A673 (cell line): ENCODE data around the gene ZNF334. TPM values are rescaled to one million over a fixed set of nuclear protein-coding genes. Genes with fewer than 3 reads are reported as not detected.

Experiments used
- Bru-seq: library from RNA; stranded (reverse); fragments of 400-500 nt; gene quantifications from one replicate; lab custom pipeline; 2021; lab: Mats Ljungman, UMichigan
- BruChase-seq, 2 experiments: library from RNA; stranded (reverse); fragments of 400-500 nt; gene quantifications; one replicate each; lab custom pipeline; 2021; lab: Mats Ljungman, UMichigan
- BruUV-seq: library from RNA; stranded (reverse); fragments of 400-500 nt; replicated peaks from 2 replicates; lab custom pipeline; 2021; lab: Mats Ljungman, UMichigan
- CTCF ChIA-PET: fragments of 300-600 bp; sonication (Branson Sonifier 250); formaldehyde crosslinking; loops from one replicate; lab custom pipeline; 2022; ENCODE audit warnings: antibody characterized with exemption; lab: Charles Lee
- POLR2A ChIA-PET: fragments of 300-600 bp; sonication (Branson Sonifier 250); formaldehyde crosslinking; loops from one replicate; lab custom pipeline; 2022; ENCODE audit warnings: antibody characterized with exemption; ENCODE audit not compliant: low non-redundant PET; lab: Charles Lee
- DNase-seq: peaks from one replicate; pipeline ENCODE4 v3.0.0-alpha.2; 2015; ENCODE audit warnings: low spot score
- H3K27ac ChIP-seq: fragments of 200-600 bp; sonication (generic); 2 replicates; pipeline ENCODE4 v1.5.1; 2016; ENCODE audit warnings: mixed run types, low read depth, mild to moderate bottlenecking, mixed read lengths, antibody characterized with exemption, low read length; ENCODE audit not compliant: poor library complexity, severe bottlenecking
- H3K27me3 ChIP-seq: fragments of 200-600 bp; sonication (generic); replicated peaks from 2 replicates; pipeline ENCODE4 v1.6.1; 2017; ENCODE audit warnings: mixed run types, low read depth, mild to moderate bottlenecking, mixed read lengths, antibody characterized with exemption, low read length; ENCODE audit not compliant: insufficient read depth, poor library complexity
- H3K36me3 ChIP-seq: fragments of 200-600 bp; sonication (generic); 2 replicates; pipeline ENCODE4 v1.6.1; 2016; ENCODE audit warnings: mixed run types, mild to moderate bottlenecking, mixed read lengths, antibody characterized with exemption, low read length; ENCODE audit not compliant: insufficient read depth, poor library complexity, severe bottlenecking
- H3K4me1 ChIP-seq: fragments of 200-600 bp; sonication (generic); 2 replicates; pipeline ENCODE4 v1.6.1; 2017; ENCODE audit warnings: mixed run types, mild to moderate bottlenecking, mixed read lengths, antibody characterized with exemption, low read length; ENCODE audit not compliant: insufficient read depth, poor library complexity, severe bottlenecking
- H3K4me3 ChIP-seq: fragments of 200-600 bp; sonication (generic); 2 replicates; pipeline ENCODE4 v1.5.1; 2016; ENCODE audit warnings: low read depth, mixed run types, mild to moderate bottlenecking, mixed read lengths, low read length; ENCODE audit not compliant: poor library complexity, severe bottlenecking
- H3K9me3 ChIP-seq: fragments of 200-600 bp; sonication (generic); 2 replicates; pipeline ENCODE4 v1.6.1; 2016; ENCODE audit warnings: mixed run types, low read depth, mild to moderate bottlenecking, mixed read lengths, antibody characterized with exemption, low read length; ENCODE audit not compliant: poor library complexity, severe bottlenecking
- CTCF ChIP-seq: fragments of 300-800, 200-600 bp; sonication (generic); conservative IDR thresholded peaks from 2 replicates; pipeline ENCODE4 v1.5.1; 2017; ENCODE audit warnings: low read depth, mild to moderate bottlenecking, antibody characterized with exemption, low read length, moderate library complexity, mixed read lengths
- EZH2 ChIP-seq: fragments of 200-600 bp; sonication (generic); IDR thresholded peaks from 2 replicates; pipeline ENCODE4 v1.6.1; 2017; ENCODE audit warnings: borderline replicate concordance, low read depth, mild to moderate bottlenecking, mixed read lengths, antibody characterized with exemption, low read length; ENCODE audit not compliant: poor library complexity, severe bottlenecking
- intact Hi-C: fragments of 100-400 bp; cut with micrococcal nuclease; formaldehyde crosslinking; loops from one replicate; pipeline ENCODE4 v1.10.0; 2022; ENCODE audit not compliant: unreplicated experiment
- long read RNA-seq: library from polyadenylated mRNA; stranded (forward); transcript quantifications from one replicate; pipeline ENCODE4 v2.0.0, GENCODE V29; 2022
- total RNA-seq: library from RNA; stranded (reverse); gene quantifications from 2 replicates; pipeline ENCODE4 v1.2.3, GENCODE V29; 2021

ZNF334 gene
- total RNA-seq: 4.4 and 4.5 TPM in 2 replicates
- Bru-seq, nascent RNA: percentile 59 among the genes with signal in this experiment
- BruChase-seq, experiment 1, labeled RNA remaining after a 2-hour chase: percentile 55 among the genes with signal in this experiment
- BruChase-seq, experiment 2, labeled RNA remaining after a 6-hour chase: percentile 47 among the genes with signal in this experiment
- long read RNA-seq, partial matches to known transcripts: 0 of 2 reads
- long read RNA-seq, other reads (novel, unspliced or antisense): 2 of 2 reads

DNA sequence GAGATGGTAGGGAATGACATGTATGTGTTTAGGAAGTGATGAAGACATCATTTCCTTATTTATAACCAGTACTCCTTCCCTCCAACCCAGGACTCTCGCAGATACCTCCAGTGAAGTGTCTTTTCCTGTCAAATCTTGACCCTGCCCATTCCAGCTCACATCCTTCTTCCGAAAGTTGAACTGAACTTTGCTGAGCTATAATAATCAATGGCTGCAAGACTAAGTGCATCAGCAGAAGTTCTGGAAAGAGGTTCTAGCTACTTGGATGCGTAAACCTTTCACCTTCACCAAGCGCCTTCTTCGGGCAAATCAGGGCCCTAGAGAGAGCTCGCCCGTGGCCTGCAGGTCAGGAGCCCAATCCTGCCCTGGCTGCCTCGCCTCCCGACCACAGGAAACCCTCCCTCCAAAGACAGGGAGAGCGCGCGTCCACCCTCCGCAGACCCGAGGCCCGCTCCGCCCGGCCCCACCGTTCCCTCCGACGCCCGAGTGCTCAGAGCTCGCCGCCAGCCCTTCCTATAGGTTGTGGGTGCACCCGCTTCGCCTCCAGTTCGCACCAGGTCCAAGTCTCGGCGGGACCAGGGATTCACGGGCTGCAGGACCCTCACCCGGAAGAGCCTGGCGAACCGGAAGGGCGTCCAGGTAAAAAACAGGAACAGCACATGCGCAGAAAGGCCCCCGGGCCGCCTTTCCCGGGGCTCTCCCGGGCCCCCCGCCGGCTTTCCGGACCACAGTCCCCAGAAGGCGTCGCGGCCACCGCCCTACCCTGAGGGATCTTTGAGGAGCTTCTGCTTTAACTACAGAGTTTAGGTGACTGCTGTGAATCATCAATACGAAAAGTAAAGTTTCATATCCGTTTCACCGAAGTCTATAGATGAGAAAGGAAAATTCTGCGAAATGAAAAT, at the start of gene ZNF334:
ZNF334 (minus strand) TSS at position 617 of the 902 bp plus-strand sequence. CDS start 1,457 bp downstream, outside the sequence.
- intact Hi-C loops: no loop called here
- TF ChIP-seq EZH2: no peak
- TF ChIP-seq CTCF: no peak
- Histone ChIP-seq H3K27me3 (peaks cover 6% of the 10 kb centered on the region), H3K9me3 (no peaks in the 10 kb centered on the region), H3K4me3 (peak within 1 kb of the TSS; percentile 62), H3K4me1 (no peaks in the 10 kb centered on the region), H3K27ac (peak within 1 kb of the TSS; percentile 41), H3K36me3 (no peaks in the 10 kb centered on the region)
- ChIA-PET POLR2A (no interaction called here), CTCF (no interaction called here)
- BruUV-seq: TSS peak; percentile 62
- DNase-seq: peak; percentile 68

DNA sequence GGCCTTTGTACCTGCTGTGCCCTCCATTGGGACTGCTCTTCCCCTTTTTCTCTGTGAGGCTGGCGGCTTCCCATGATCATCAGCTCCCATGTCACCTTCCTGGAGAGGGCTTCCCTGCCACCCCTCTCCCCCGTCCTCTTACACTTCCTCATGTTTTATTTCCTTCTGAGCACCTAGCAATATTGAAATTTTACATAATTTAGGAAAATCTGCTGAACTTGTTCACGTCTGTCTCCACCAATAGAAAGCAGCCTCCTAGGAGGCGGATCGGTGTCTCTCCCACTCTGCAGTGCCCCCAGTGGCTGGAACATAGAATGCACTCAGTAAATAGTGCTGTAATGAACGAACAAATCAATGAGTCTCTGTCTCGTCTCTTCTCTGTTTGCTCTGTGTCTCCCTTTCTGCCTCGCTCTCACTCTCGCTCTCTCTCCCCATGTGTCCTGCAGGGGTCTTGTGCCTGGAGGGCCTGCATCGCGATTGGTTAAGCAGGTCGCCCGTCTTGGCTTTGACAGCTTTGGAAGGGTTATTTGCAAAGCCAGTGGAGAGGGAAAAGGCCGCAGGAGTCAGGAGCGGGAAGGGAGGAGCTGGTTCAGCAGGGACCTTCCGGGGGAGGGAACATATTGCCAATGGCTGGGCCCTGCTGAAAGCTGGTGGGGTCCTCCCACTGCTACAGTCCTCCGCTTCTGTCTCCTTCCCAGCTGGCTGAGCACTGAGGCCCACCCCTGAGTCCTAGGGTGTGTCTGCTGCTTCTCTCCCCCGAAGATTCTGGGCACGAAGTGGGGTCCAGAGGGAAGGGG, 49.2 kb upstream of the ZNF334 start:
- Histone ChIP-seq H3K4me3 (peak overlapping the region; percentile 14), H3K4me1 (no peaks in the 10 kb centered on the region), H3K27me3 (no peaks in the 10 kb centered on the region), H3K27ac (no peak overlapping the region), H3K9me3 (no peaks in the 10 kb centered on the region), H3K36me3 (no peaks in the 10 kb centered on the region)
- ChIA-PET POLR2A (no interaction called here), CTCF (no interaction called here)
- TF ChIP-seq EZH2 (no peak), CTCF (peak; percentile 91)
- peak; percentile 76 for DNase-seq
- no TSS peak for BruUV-seq
- intact Hi-C loops: no loop called here

DNA sequence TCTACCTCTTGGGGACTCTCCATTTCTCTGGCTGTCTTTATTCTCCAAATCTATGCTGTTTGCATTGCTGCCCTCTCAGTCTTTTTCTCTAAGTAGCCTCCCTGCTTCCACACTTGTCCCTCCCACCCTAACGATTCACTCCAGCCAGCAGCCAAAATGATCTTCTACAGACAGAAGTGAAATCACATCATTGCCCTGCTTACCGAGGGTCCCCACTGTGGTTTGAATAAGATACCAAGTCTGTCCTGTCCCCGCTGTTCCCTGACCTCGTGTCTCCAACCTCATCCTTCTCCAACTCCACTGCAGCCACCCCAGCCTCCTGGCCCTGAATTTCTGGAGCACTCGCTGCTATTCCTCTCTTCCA, 48.6 kb upstream of the ZNF334 start:
- TF ChIP-seq EZH2: no peak
- no peak for TF ChIP-seq CTCF
- ChIA-PET CTCF (interaction anchor here (1.1 kb wide), 1 partner anchor 24 kb away, joined by 5 read pairs; no protein-coding TSS in a partner anchor), POLR2A (no interaction called here)
- Histone ChIP-seq H3K27ac (no peak overlapping the region), H3K4me3 (no peak overlapping the region), H3K4me1 (no peaks in the 10 kb centered on the region), H3K27me3 (peaks cover under 1% of the 10 kb centered on the region), H3K36me3 (no peaks in the 10 kb centered on the region), H3K9me3 (no peaks in the 10 kb centered on the region)
- intact Hi-C loops: no loop called here
- BruUV-seq: no TSS peak
- no peak for DNase-seq
